KMS-11 (cell line): ENCODE measurements around the gene BFSP1.

Experiments
- H2AFZ ChIP-seq: fragments of 200-600 bp; sonication (generic); 2 replicates; pipeline ENCODE4 v1.6.1; 2016; ENCODE audit warnings: antibody characterized with exemption, mixed run types, low read depth
- H3K27ac ChIP-seq: fragments of 200-600 bp; sonication (generic); 2 replicates; pipeline ENCODE4 v1.6.1; 2016; ENCODE audit warnings: mild to moderate bottlenecking, mixed run types
- H3K27me3 ChIP-seq: fragments of 200-600 bp; sonication (generic); 2 replicates; pipeline ENCODE4 v1.6.1; 2017; ENCODE audit warnings: mild to moderate bottlenecking, low read depth, mixed run types, moderate library complexity; ENCODE audit not compliant: insufficient read depth
- H3K36me3 ChIP-seq: fragments of 200-600 bp; sonication (generic); 2 replicates; pipeline ENCODE4 v1.6.1; 2017; ENCODE audit warnings: mild to moderate bottlenecking, mixed run types; ENCODE audit not compliant: insufficient read depth
- H3K4me1 ChIP-seq: fragments of 200-600 bp; sonication (generic); 2 replicates; pipeline ENCODE4 v1.6.1; 2016; ENCODE audit warnings: mild to moderate bottlenecking, low read depth, mixed run types; ENCODE audit not compliant: poor library complexity, severe bottlenecking
- H3K4me2 ChIP-seq: fragments of 200-600 bp; sonication (generic); 2 replicates; pipeline ENCODE4 v1.7.0; 2016; ENCODE audit warnings: mild to moderate bottlenecking, mixed run types
- H3K4me3 ChIP-seq: fragments of 200-600 bp; sonication (generic); IDR thresholded peaks from 2 replicates; pipeline ENCODE4 v1.6.1; 2017; ENCODE audit warnings: low read depth, low read length, mixed read lengths; ENCODE audit not compliant: insufficient read depth
- H3K79me2 ChIP-seq: fragments of 200-600 bp; sonication (generic); 2 replicates; pipeline ENCODE4 v1.6.1; 2016; ENCODE audit warnings: low read depth, mixed run types; ENCODE audit not compliant: insufficient read depth
- H3K9ac ChIP-seq: fragments of 200-600 bp; sonication (generic); 2 replicates; pipeline ENCODE4 v1.6.1; 2016; ENCODE audit warnings: mild to moderate bottlenecking, mixed run types
- H4K20me1 ChIP-seq: fragments of 200-600 bp; sonication (generic); 2 replicates; pipeline ENCODE4 v1.6.1; 2016; ENCODE audit warnings: mild to moderate bottlenecking, mixed run types; ENCODE audit not compliant: insufficient read depth
- CTCF ChIP-seq: fragments of 200-600 bp; sonication (generic); conservative IDR thresholded peaks from 2 replicates; pipeline ENCODE4 v1.6.1; 2017; ENCODE audit warnings: low read depth, mild to moderate bottlenecking, antibody characterized with exemption, low read length, moderate library complexity, mixed read lengths

BFSP1 gene

GRCh38 chr20:17530716-17531664 lies at the start of gene BFSP1:
TSS of gene BFSP1 (minus strand) at chr20:17531379. CDS start at chr20:17531329, 50 bp downstream.
- Histone ChIP-seq H3K27me3 (no peaks in the 10 kb centered on the region), H3K4me3 (no peak within 1 kb of the TSS), H4K20me1 (no peaks in the 10 kb centered on the region), H2AFZ (peak within 1 kb of the TSS; percentile 71), H3K9ac (peak within 1 kb of the TSS; percentile 77), H3K4me1 (peaks cover 16% of the 10 kb centered on the region), H3K36me3 (no peaks in the 10 kb centered on the region), H3K4me2 (peak within 1 kb of the TSS; percentile 66; the same call in 1 of the 2 replicates), H3K79me2 (no peaks in the 10 kb centered on the region), H3K27ac (peak within 1 kb of the TSS; percentile 62)
- no peak for TF ChIP-seq CTCF

DNA sequence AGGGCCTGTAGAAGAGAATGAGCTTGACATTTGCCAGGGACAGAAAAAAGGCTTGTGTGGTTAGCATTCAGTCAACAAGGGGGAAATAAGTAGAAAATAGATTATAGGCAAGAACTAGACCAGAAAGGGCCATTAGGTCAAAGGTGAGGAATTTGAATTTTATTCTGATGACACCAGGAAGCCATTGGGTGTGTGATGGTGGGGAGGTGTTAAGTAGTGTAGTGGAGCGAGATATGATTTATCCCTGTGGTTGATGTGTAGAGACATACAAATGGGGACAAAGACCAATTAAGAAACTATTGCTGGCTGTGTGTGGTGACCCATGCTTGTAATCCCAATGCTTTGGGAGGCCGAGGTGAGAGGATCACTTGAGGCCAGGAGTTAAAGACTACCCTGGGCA lies 49.7 kb upstream of the BFSP1 start:
- H3K27ac ChIP-seq = no peak overlapping the region
- TF ChIP-seq CTCF = no peak
- no peak overlapping the region for H2AFZ ChIP-seq
- no peaks in the 10 kb centered on the region for H3K4me1 ChIP-seq
- H3K9ac ChIP-seq = no peak overlapping the region
- no peaks in the 10 kb centered on the region for H3K27me3 ChIP-seq
- H4K20me1 ChIP-seq = no peaks in the 10 kb centered on the region
- H3K4me2 ChIP-seq = no peak overlapping the region
- H3K79me2 ChIP-seq = no peaks in the 10 kb centered on the region; the same call in 1 of the 2 replicates
- H3K36me3 ChIP-seq = no peaks in the 10 kb centered on the region
- H3K4me3 ChIP-seq = no peak overlapping the region

DNA sequence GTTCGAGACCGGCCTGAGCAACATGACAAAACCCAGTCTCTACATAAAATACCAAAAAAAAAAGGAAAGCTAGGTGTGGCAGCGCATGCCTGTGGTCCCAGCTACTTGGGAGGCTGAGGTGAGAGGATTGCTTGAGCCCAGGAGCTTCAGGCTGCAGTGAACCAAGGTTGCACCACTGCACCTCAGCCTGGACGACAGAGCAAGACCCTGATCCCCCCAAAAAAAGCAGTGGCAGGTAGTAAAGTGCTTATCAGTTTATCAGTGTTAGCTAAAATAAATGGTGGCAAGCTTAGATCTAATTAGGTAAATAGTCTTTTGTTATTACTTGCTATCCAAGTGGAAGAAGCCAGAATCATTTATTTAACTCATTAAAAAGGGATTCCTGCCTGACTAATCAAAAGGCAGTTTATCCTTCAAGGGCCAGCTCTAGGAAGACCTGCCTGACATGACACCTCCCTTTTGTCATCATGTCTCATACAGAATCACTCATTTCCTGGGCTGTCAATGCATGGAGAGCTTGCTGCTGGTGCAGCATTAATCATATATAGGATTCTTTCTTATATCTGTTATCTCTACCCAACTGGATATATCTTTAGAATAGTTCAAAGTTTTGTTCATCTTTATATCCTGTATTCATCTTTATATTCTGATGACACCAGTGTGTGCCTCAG lies 48.3 kb upstream of the BFSP1 start:
- H3K27ac ChIP-seq = no peak overlapping the region
- no peak for TF ChIP-seq CTCF
- H3K4me2 ChIP-seq = no peak overlapping the region
- H3K36me3 ChIP-seq = no peaks in the 10 kb centered on the region
- no peak overlapping the region for H3K9ac ChIP-seq
- no peak overlapping the region for H2AFZ ChIP-seq
- no peaks in the 10 kb centered on the region; the same call in 1 of the 2 replicates for H3K79me2 ChIP-seq
- H4K20me1 ChIP-seq = no peaks in the 10 kb centered on the region
- no peak overlapping the region for H3K4me3 ChIP-seq
- H3K4me1 ChIP-seq = no peaks in the 10 kb centered on the region
- H3K27me3 ChIP-seq = no peaks in the 10 kb centered on the region

DNA sequence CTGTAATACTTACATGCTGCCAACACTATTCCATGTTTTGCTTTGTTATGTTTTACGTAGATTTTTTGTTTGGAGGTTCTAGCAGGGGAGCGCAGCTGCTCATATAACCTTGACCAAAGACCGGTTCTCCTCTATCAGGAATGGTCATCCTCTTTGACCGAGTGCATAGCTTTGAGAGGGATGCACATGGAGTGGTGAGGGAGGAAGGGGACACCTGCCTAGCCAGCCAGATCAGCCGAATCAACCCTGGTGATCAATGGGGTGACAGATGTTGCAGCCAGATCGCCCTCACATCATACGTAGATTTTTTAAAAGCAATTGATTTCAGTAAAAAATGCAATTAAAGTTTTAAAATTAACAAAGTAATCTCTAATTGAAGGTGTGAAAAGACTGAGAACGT lies 45.0 kb upstream of the BFSP1 start:
- Histone ChIP-seq H3K79me2 (no peaks in the 10 kb centered on the region; the same call in 1 of the 2 replicates), H2AFZ (no peak overlapping the region), H3K4me1 (peaks cover 9% of the 10 kb centered on the region), H3K36me3 (no peaks in the 10 kb centered on the region), H3K9ac (no peak overlapping the region), H3K4me2 (no peak overlapping the region), H3K27ac (no peak overlapping the region), H3K27me3 (no peaks in the 10 kb centered on the region), H4K20me1 (no peaks in the 10 kb centered on the region), H3K4me3 (no peak overlapping the region)
- TF ChIP-seq CTCF = no peak
